Measurements from ENCODE around the gene WAPL.

Gene WAPL

DNA sequence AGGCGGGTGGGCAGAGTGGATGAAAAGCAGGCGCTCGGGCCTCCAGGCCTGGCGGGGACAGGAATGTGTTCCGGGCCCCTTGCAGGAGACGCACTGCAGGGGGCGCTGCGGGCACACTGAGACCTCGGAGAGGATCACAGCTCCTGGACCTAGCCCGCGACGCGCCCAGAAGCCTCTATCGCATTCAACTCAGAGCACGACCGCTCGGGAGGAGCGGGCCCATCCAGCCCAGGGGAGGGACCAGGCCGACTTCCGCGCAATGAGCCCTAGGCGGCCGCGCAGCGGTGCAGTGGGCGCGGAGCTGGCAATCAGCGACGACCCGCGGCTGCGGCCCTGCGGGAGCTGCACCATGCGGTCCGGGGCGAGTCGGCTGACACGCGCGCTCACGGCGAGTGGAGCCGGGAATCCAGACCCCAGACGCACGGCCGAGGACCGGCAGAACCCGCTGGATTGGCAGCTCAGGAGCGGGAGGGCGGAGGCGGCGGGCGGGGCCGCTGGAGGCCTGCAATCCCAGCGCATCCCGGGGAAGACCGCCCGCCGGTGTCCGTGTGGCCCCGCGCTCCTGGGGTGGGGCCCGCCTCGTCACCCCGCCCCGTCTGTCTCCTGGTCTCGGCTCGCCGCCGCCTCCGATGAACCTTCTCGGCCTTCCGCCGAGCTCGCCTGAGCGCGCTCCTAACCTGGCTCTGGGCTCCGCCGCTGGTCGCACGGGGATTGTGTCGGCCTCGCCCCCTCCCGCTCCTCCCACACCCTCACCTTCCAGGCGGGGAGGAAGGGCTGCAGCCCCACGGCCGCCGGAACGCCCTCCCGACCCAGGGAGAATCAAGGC is 121.5 kb downstream of the WAPL start:
- TF ChIP-seq TAF1 (IDR thresholded peaks at IDR 0.05; ENCODE audit: low read depth) (peak; percentile 55), TCF12 (IDR thresholded peaks at IDR 0.05; ENCODE audit: low read depth) (peak; percentile 63; the same call in 1 of the 2 replicates), EGR1 (IDR thresholded peaks at IDR 0.05) (peak; percentile 5; the same call in 1 of the 2 replicates), TEAD4 (IDR thresholded peaks at IDR 0.05) (peak; percentile 79), FOXM1 (IDR thresholded peaks at IDR 0.05; ENCODE audit: borderline replicate concordance, low read depth) (no peak), YY1 (IDR thresholded peaks at IDR 0.05; ENCODE audit: low read depth) (peak; percentile 33; the same call in 1 of the 2 replicates), CEBPB (IDR thresholded peaks at IDR 0.05) (no peak; the same call in 1 of the 2 replicates), CREB1 (IDR thresholded peaks at IDR 0.05; ENCODE audit: low read depth) (0 out of 2 replicates have a peak, but pooled peaks have one; percentile 8), ZBTB7A (IDR thresholded peaks at IDR 0.05; ENCODE audit: low read depth) (peak; percentile 85), EP300 (IDR thresholded peaks at IDR 0.05; ENCODE audit: borderline replicate concordance) (no peak), NFIC (IDR thresholded peaks at IDR 0.05) (no peak; the same call in none of the 2 replicates), RAD21 (IDR thresholded peaks at IDR 0.05; ENCODE audit: low read depth) (peak; percentile 98)
- TF ChIP-seq, protein P1, sequence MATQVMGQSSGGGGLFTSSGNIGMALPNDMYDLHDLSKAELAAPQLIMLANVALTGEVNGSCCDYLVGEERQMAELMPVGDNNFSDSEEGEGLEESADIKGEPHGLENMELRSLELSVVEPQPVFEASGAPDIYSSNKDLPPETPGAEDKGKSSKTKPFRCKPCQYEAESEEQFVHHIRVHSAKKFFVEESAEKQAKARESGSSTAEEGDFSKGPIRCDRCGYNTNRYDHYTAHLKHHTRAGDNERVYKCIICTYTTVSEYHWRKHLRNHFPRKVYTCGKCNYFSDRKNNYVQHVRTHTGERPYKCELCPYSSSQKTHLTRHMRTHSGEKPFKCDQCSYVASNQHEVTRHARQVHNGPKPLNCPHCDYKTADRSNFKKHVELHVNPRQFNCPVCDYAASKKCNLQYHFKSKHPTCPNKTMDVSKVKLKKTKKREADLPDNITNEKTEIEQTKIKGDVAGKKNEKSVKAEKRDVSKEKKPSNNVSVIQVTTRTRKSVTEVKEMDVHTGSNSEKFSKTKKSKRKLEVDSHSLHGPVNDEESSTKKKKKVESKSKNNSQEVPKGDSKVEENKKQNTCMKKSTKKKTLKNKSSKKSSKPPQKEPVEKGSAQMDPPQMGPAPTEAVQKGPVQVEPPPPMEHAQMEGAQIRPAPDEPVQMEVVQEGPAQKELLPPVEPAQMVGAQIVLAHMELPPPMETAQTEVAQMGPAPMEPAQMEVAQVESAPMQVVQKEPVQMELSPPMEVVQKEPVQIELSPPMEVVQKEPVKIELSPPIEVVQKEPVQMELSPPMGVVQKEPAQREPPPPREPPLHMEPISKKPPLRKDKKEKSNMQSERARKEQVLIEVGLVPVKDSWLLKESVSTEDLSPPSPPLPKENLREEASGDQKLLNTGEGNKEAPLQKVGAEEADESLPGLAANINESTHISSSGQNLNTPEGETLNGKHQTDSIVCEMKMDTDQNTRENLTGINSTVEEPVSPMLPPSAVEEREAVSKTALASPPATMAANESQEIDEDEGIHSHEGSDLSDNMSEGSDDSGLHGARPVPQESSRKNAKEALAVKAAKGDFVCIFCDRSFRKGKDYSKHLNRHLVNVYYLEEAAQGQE (IDR thresholded peaks at IDR 0.05; ENCODE audit: low read depth) = no peak
- TF ChIP-seq, protein P2, sequence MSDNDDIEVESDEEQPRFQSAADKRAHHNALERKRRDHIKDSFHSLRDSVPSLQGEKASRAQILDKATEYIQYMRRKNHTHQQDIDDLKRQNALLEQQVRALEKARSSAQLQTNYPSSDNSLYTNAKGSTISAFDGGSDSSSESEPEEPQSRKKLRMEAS (IDR thresholded peaks at IDR 0.05) = peak; percentile 86
- TF ChIP-seq, protein P3, sequence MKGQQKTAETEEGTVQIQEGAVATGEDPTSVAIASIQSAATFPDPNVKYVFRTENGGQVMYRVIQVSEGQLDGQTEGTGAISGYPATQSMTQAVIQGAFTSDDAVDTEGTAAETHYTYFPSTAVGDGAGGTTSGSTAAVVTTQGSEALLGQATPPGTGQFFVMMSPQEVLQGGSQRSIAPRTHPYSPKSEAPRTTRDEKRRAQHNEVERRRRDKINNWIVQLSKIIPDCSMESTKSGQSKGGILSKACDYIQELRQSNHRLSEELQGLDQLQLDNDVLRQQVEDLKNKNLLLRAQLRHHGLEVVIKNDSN (IDR thresholded peaks at IDR 0.05) = peak; percentile 14

DNA sequence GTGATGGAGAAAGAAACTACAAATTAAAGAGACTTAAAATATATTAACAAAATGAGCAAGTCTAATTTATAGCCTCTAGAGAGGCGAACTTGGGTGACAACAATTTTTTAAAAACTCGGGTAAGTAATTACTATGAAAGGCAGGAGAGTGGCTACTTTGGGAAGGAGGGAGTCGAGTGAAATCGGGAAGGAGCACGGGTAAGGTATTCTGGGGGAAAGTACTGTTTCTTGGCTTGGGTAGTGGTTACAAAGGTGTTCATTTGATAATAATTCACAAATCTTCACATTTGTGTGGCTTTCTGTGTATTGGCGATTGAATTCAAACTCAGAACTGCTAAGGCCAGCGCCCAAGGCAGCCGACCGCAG is 122.1 kb downstream of the WAPL start:
- TF ChIP-seq TCF12 (IDR thresholded peaks at IDR 0.05; ENCODE audit: low read depth) = no peak
- TF ChIP-seq, protein P1 (IDR thresholded peaks at IDR 0.05; ENCODE audit: low read depth) = no peak
- TF ChIP-seq FOXM1 (IDR thresholded peaks at IDR 0.05; ENCODE audit: borderline replicate concordance, low read depth) = no peak
- TF ChIP-seq, protein P3 (IDR thresholded peaks at IDR 0.05) = no peak
- no peak for TF ChIP-seq TAF1 (IDR thresholded peaks at IDR 0.05; ENCODE audit: low read depth)
- TF ChIP-seq ZBTB7A (IDR thresholded peaks at IDR 0.05; ENCODE audit: low read depth) = no peak
- no peak for TF ChIP-seq CEBPB (IDR thresholded peaks at IDR 0.05)
- TF ChIP-seq YY1 (IDR thresholded peaks at IDR 0.05; ENCODE audit: low read depth) = no peak
- no peak for TF ChIP-seq NFIC (IDR thresholded peaks at IDR 0.05)
- TF ChIP-seq TEAD4 (IDR thresholded peaks at IDR 0.05) = no peak
- TF ChIP-seq CREB1 (IDR thresholded peaks at IDR 0.05; ENCODE audit: low read depth) = no peak
- TF ChIP-seq EP300 (IDR thresholded peaks at IDR 0.05; ENCODE audit: borderline replicate concordance) = no peak
- no peak for TF ChIP-seq EGR1 (IDR thresholded peaks at IDR 0.05)
- TF ChIP-seq RAD21 (IDR thresholded peaks at IDR 0.05; ENCODE audit: low read depth) = no peak
- TF ChIP-seq, protein P2 (IDR thresholded peaks at IDR 0.05) = no peak

DNA sequence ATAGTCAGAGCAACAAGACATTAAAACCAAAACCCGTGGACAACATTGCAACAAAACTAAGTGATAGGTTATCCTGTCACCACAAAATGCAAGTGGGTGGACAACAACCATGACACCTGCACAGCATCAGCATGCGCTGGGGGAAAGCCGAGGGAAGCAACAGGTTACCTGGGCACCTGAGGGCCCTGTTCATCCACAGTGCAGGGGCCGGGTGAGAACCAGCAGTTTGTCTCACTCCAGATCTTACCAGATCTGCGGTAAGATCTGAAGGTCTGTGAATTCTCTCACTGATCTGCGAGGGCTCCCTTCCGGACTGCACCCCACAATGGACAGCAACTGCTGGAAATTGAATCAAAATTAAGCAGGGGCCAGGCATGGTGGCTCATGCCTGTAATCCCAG is 124.5 kb downstream of the WAPL start:
- TF ChIP-seq, protein P2 (IDR thresholded peaks at IDR 0.05) = no peak

DNA sequence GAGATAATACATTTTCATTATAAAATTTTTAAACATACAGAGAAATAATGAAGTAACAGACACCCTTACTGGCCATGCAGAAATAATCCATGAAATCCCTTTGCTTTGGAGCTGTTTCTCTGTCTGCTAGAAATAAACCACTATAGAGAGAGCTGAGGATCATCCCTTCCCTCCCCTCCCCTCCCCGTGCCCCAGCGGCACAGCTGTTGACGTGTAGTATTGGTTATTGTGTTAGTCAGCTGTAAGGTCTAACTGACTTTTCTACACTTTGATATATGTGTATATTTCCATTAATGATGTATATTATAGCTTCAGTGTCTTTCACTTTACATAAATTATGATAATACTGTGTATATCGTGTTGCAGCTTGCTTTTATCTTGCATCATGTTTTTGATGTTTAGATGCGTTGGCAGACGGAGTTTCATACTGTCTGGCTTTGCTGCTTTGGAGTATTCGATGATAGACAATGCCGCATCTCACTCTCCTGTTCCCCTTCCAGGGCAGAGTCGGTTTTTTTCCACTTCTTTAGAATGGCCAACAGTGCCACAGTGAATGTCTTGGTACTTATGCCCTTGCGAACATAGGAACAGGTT is 127.6 kb downstream of the WAPL start:
- TF ChIP-seq, protein P3 (IDR thresholded peaks at IDR 0.05) = no peak
- TF ChIP-seq EP300 (IDR thresholded peaks at IDR 0.05; ENCODE audit: borderline replicate concordance) = no peak
- no peak for TF ChIP-seq RAD21 (IDR thresholded peaks at IDR 0.05; ENCODE audit: low read depth)
- TF ChIP-seq, protein P2 (IDR thresholded peaks at IDR 0.05) = no peak
- no peak for TF ChIP-seq CREB1 (IDR thresholded peaks at IDR 0.05; ENCODE audit: low read depth)
- TF ChIP-seq FOXM1 (IDR thresholded peaks at IDR 0.05; ENCODE audit: borderline replicate concordance, low read depth) = no peak
- TF ChIP-seq, protein P1 (IDR thresholded peaks at IDR 0.05; ENCODE audit: low read depth) = no peak

Data from Ishikawa (cell line).